Lung (tissue), 12 donors: ENCODE data around the gene ATP7A. TPM values are rescaled to one million over a fixed set of nuclear protein-coding genes. Genes with fewer than 3 reads are reported as not detected.

Experiments used
- ATAC-seq: fragments of 200-7000 bp; cut with Tn5 transposase; one replicate; pipeline ENCODE4 v1.9.1; 2020; ENCODE audit warnings: moderate number of reproducible peaks; ENCODE audit not compliant: insufficient read depth, low FRiP score
- DNase-seq, 3 donors: peaks; one replicate each; pipeline ENCODE4 v3.0.0-alpha.2; 2013 to 2017
- H3K27ac ChIP-seq, 2 donors: one replicate each; pipeline ENCODE4 v1.5.1; 2013; ENCODE audit warnings: mild to moderate bottlenecking in 2 of 2, moderate library complexity in 2 of 2, control low read depth in 1 of 2, inconsistent platforms in 1 of 2, low read depth in 1 of 2, low read length in 1 of 2
- H3K27me3 ChIP-seq, 3 donors: one replicate each; pipeline ENCODE4 v1.5.1; 2013; ENCODE audit warnings: low read length in 2 of 3; ENCODE audit not compliant: control insufficient read depth in 3 of 3, insufficient read depth in 3 of 3
- H3K36me3 ChIP-seq, 4 donors: one replicate each; pipeline ENCODE4 v1.5.1; 2013; ENCODE audit warnings: low read length in 4 of 4, mild to moderate bottlenecking in 1 of 4, moderate library complexity in 1 of 4; ENCODE audit not compliant: control insufficient read depth in 4 of 4, insufficient read depth in 4 of 4
- H3K4me1 ChIP-seq, 5 donors: one replicate each; pipeline ENCODE4 v1.5.1; 2013; ENCODE audit warnings: low read length in 5 of 5, mild to moderate bottlenecking in 2 of 5, moderate library complexity in 1 of 5; ENCODE audit not compliant: control insufficient read depth in 5 of 5, insufficient read depth in 5 of 5
- H3K4me3 ChIP-seq: one replicate; pipeline ENCODE4 v1.5.1; 2013; ENCODE audit warnings: mild to moderate bottlenecking, control low read depth, moderate library complexity
- H3K9ac ChIP-seq, 2 donors: one replicate each; pipeline ENCODE4 v1.5.1; 2013; ENCODE audit warnings: low read length in 2 of 2, control low read depth in 1 of 2; ENCODE audit not compliant: insufficient read depth in 1 of 2
- H3K9me3 ChIP-seq, 4 donors: one replicate each; pipeline ENCODE4 v1.5.1; 2013; ENCODE audit warnings: low read length in 3 of 4, mild to moderate bottlenecking in 1 of 4, moderate library complexity in 1 of 4; ENCODE audit not compliant: control insufficient read depth in 4 of 4, insufficient read depth in 3 of 4
- WGBS, 2 donors: extraction: QIAGEN DNeasy Blood & Tissue Kit; methylation state at CpG; one replicate each; pipeline ENCODE4 v1.1.7; 2013; 5-methylcytosine and 5-hydroxymethylcytosine counted together
- polyA plus RNA-seq, 2 donors: library from polyadenylated mRNA; stranded (reverse); fragments of 200-250 nt; gene quantifications; one replicate each; pipeline ENCODE4 v1.2.1, GENCODE V29; 2013
- total RNA-seq, 2 donors: library from RNA; depleted of rRNA in 1 of 2; stranded (reverse); fragments of >200 nt in 1 of 2; gene quantifications; one replicate each; pipeline ENCODE4 v1.2.1, GENCODE V29; 2014 to 2021
- TF ChIP-seq, protein P1 (sequence below): IDR thresholded peaks from 2 replicates; pipeline ENCODE4 v1.5.1; 2012; ENCODE audit warnings: mild to moderate bottlenecking; ENCODE audit errors: control extremely low read depth, extremely low read depth
- donor health status: control.
- donor health status: control.
- donor health status: Bipolar disorder and iron deficiency.
- donor health status: healthy.
- donor health status: DM: yes; HTN: yes; CAD: no.

Gene ATP7A
- total and polyA plus RNA-seq, 4 donors, result 2.5 to 23.5 (median 7.5) TPM

- peaks cover 0 to 5% (median 0%) of the 10 kb centered on the region in 5 donors for H3K4me1 ChIP-seq
- 61 to 79% methylated on average over 1 of the region's 1 CpG for WGBS, 2 donors
- TF ChIP-seq, protein P1, sequence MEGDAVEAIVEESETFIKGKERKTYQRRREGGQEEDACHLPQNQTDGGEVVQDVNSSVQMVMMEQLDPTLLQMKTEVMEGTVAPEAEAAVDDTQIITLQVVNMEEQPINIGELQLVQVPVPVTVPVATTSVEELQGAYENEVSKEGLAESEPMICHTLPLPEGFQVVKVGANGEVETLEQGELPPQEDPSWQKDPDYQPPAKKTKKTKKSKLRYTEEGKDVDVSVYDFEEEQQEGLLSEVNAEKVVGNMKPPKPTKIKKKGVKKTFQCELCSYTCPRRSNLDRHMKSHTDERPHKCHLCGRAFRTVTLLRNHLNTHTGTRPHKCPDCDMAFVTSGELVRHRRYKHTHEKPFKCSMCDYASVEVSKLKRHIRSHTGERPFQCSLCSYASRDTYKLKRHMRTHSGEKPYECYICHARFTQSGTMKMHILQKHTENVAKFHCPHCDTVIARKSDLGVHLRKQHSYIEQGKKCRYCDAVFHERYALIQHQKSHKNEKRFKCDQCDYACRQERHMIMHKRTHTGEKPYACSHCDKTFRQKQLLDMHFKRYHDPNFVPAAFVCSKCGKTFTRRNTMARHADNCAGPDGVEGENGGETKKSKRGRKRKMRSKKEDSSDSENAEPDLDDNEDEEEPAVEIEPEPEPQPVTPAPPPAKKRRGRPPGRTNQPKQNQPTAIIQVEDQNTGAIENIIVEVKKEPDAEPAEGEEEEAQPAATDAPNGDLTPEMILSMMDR, result no peak
Measured at GRCh38 chrX:77900688-77901087, 9.8 kb upstream of the ATP7A start.

DNA sequence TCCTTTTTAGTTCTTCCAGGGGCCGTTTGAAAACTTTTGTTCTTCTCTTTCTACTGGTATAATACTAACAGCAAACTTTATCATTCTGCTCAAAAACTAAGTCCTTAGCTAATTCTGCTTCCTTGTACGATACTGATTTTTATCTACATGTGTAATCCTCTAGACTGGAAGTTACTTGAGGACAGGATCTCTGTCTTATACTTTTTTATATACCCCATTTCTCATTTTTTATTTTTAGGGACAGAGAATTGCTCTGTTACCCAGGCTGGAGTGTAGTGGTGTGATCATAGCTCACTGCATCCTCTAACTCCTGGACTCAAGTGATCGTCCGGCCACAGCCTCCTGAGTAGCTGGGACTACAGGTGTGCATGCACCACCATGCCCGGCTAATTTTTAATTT lies 9.0 kb upstream of the ATP7A start:
- Histone ChIP-seq H3K4me1 (peaks cover 0 to 5% (median 0%) of the 10 kb centered on the region in 5 donors), H3K9me3 (no peaks in the 10 kb centered on the region), H3K4me3 (no peak overlapping the region), H3K27me3 (no peaks in the 10 kb centered on the region), H3K27ac (no peak overlapping the region), H3K36me3 (peaks cover 0 to 9% (median 2%) of the 10 kb centered on the region in 4 donors), H3K9ac (no peak overlapping the region)
- ATAC-seq, result no peak
- 85 to 92% methylated on average over 5 of the region's 5 CpGs for WGBS, 2 donors
- DNase-seq, result no peak
- TF ChIP-seq, protein P1, result no peak

More at GRCh38 chrX:77900688-77901087, 9.8 kb upstream of the ATP7A start:
- Histone ChIP-seq H3K9me3 (no peaks in the 10 kb centered on the region), H3K9ac (peak overlapping the region; percentile 86 to 93), H3K36me3 (peaks cover 0 to 9% (median 2%) of the 10 kb centered on the region in 4 donors), H3K27ac (peak overlapping the region in 1 of 2 donors; percentile 9), H3K27me3 (no peaks in the 10 kb centered on the region), H3K4me3 (no peak overlapping the region)
- ATAC-seq (no peak), DNase-seq (no peak)

GRCh38 chrX:77917294-77917933 lies 6.9 kb downstream of the ATP7A start:
- Histone ChIP-seq H3K36me3 (no peaks in the 10 kb centered on the region), H3K9me3 (no peaks in the 10 kb centered on the region), H3K9ac (no peak overlapping the region), H3K4me3 (no peak overlapping the region), H3K4me1 (peaks cover 0 to 3% (median 0%) of the 10 kb centered on the region in 5 donors), H3K27ac (no peak overlapping the region), H3K27me3 (no peaks in the 10 kb centered on the region)
- 21 to 31% methylated on average over 2 of the region's 2 CpGs for WGBS, 2 donors
- ATAC-seq, result no peak
- TF ChIP-seq, protein P1, result no peak
- DNase-seq, result no peak
